ENCODE data around the gene POLR2M. TPM values are rescaled to one million over a fixed set of nuclear protein-coding genes. Genes with fewer than 3 reads are reported as not detected.

The POLR2M gene
- polyA plus RNA-seq (2011; rRNA removed) (67.3 and 72.6 TPM in 2 replicates), polyA minus RNA-seq (2011; rRNA and poly(A)+ RNA removed) (55.0 and 74.2 TPM in 2 replicates)

DNA sequence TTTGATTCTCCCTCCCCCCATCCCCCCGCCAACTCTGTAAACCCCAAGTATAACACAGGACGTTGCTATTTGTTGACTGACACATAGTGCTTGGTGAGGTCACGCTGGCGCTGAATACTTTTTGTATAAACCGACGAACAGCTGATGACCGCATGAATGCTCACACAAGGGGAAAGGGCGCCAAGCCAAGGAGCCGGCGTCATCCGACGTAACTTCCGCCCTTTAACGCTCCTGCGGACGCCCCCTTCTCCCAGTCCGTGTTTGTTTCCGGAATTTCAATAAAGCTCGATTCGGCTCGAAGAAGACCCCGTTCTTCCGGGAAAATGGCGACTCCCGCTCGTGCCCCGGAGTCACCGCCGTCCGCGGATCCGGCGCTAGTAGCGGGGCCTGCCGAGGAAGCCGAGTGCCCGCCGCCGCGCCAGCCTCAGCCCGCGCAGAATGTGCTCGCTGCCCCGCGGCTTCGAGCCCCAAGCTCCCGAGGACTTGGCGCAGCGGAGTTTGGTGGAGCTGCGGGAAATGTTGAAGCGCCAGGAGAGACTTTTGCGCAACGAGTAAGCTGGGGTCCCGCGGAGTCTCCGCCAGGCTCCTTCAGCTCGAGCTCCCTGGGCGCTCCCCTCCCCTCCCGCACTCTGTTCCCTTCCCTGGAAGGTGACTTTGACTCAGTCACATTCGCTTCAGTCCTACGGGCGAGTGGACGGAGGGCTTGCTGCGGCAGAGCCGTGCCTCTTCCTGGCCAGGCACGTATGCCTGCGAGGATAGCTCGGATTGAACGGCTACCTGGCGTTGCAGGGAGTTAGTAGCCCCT is at the start of gene POLR2M:
Gene POLR2M, plus strand, starts transcription at position 310 of the 805 bp plus-strand sequence. Its CDS starts 129 bp downstream, at position 439.
- POLR2A ChIA-PET, result interaction anchor here (0.9 kb wide), 2 partner anchors 39 to 51 kb away, joined by 3 read pairs; no protein-coding TSS in a partner anchor
- DNase-seq (ENCODE audit: low read depth, low spot score), result peak; percentile 98
- Histone ChIP-seq H3K9me3 (ENCODE audit: control insufficient read depth, insufficient read depth, low read length) (peaks cover 2% of the 10 kb centered on the region; the same call in 1 of the 2 replicates), H3K4me3 (ENCODE audit: low read depth, low read length) (peak within 1 kb of the TSS; percentile 97), H3K27ac (ENCODE audit: low read depth, low read length) (peak within 1 kb of the TSS; percentile 89), H3K27me3 (ENCODE audit: control insufficient read depth, insufficient read depth, low read length) (peaks cover 3% of the 10 kb centered on the region)
- CTCF ChIA-PET, result interaction anchor here (0.6 to 4.0 kb wide), 9 partner anchors 10 to 365 kb away, joined by 3 to 23 read pairs (median 4); no protein-coding TSS in a partner anchor
- TF ChIP-seq CTCF (IDR thresholded peaks at IDR 0.05; ENCODE audit: low read depth, low read length), result no peak

DNA sequence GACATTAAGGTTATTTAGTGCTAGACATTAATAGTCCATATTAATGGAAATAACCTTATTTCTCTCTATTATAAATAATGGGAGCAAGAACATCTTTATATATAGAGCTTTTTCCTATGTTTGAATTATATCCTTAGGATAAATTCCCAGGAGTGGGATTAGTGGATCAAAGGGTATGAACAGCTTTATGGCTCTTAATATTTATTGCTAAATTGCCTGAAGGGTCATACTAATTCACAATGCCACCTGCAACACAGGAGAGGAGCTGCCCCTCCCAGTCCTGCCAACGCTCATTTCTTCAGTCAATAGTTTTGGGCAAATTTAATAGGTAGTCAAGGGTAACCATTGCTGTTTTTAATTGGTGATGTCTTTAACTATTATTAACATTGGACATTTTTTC is 48.9 kb upstream of the POLR2M start:
- H3K27ac ChIP-seq (ENCODE audit: low read depth, low read length), result no peak overlapping the region
- POLR2A ChIA-PET, result no interaction called here
- CTCF ChIA-PET, result interaction anchor here (2.5 kb wide), 1 partner anchor 203 kb away, joined by 9 read pairs; no protein-coding TSS in a partner anchor
- no peak overlapping the region for H3K4me3 ChIP-seq (ENCODE audit: low read depth, low read length)
- no peak for DNase-seq (ENCODE audit: low read depth, low spot score)
- no peaks in the 10 kb centered on the region for H3K9me3 ChIP-seq (ENCODE audit: control insufficient read depth, insufficient read depth, low read length)
- TF ChIP-seq CTCF (IDR thresholded peaks at IDR 0.05; ENCODE audit: low read depth, low read length), result no peak
- H3K27me3 ChIP-seq (ENCODE audit: control insufficient read depth, insufficient read depth, low read length), result peaks cover 12% of the 10 kb centered on the region

- no peaks in the 10 kb centered on the region for H3K9me3 ChIP-seq (ENCODE audit: control insufficient read depth, insufficient read depth, low read length)
- H3K27ac ChIP-seq (ENCODE audit: low read depth, low read length), result no peak overlapping the region
- H3K27me3 ChIP-seq (ENCODE audit: control insufficient read depth, insufficient read depth, low read length), result peaks cover 16% of the 10 kb centered on the region
- TF ChIP-seq CTCF (IDR thresholded peaks at IDR 0.05; ENCODE audit: low read depth, low read length), result no peak
- no peak overlapping the region for H3K4me3 ChIP-seq (ENCODE audit: low read depth, low read length)
- ChIA-PET POLR2A (no interaction called here), CTCF (interaction anchor here (1.9 to 2.5 kb wide), 2 partner anchors 102 to 199 kb away, joined by 5 to 10 read pairs; no protein-coding TSS in a partner anchor)
- DNase-seq (ENCODE audit: low read depth, low spot score), result no peak
Measured at GRCh38 chr15:57662091-57662744, 44.3 kb upstream of the POLR2M start.

DNA sequence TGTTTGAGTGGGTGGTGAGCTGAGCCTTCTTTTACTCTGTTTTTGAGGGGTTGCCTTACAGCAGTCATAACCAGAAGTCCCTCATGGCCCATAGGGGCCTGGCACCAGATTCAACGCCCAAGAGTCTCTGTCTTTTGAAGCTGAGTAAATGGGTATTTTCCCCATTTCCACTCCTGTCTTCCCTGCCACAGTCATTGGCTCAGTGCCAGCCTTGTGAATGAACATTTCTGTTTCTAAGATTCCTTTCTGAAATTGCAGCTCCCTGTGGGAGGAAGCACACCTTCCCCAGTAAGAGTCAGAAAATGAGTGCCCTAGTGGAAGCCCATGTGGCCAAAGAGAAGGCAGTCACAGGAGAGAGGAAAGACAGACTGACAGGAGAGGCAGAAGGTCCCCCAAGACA is 43.7 kb upstream of the POLR2M start:
- CTCF ChIA-PET, result interaction anchor here (0.6 to 3.5 kb wide), 2 partner anchors 21 to 197 kb away, joined by 3 to 35 read pairs; no protein-coding TSS in a partner anchor
- POLR2A ChIA-PET, result no interaction called here
- TF ChIP-seq CTCF (IDR thresholded peaks at IDR 0.05; ENCODE audit: low read depth, low read length), result no peak
- H3K27ac ChIP-seq (ENCODE audit: low read depth, low read length), result no peak overlapping the region
- no peak for DNase-seq (ENCODE audit: low read depth, low spot score)
- no peak overlapping the region for H3K4me3 ChIP-seq (ENCODE audit: low read depth, low read length)
- H3K9me3 ChIP-seq (ENCODE audit: control insufficient read depth, insufficient read depth, low read length), result no peaks in the 10 kb centered on the region
- H3K27me3 ChIP-seq (ENCODE audit: control insufficient read depth, insufficient read depth, low read length), result peaks cover 16% of the 10 kb centered on the region

Measured in AG04450 (cell line).